ENCODE results near the gene MINDY4. TPM values are rescaled to one million over a fixed set of nuclear protein-coding genes. Genes with fewer than 3 reads are reported as not detected.

The MINDY4 gene
- total and polyA plus RNA-seq, 10 of the 15 experiments (the other 5 are each of a cell fraction or from before 2014, with no cell fraction given) = 0.10 to 0.90 (median 0.40) TPM

- peaks cover 0 to 6% of the 10 kb centered on the region in 2 experiments; a peak in 3 of 4 replicates for H3K27me3 ChIP-seq (replicated peaks in 1 of 2; ENCODE audit: control insufficient read depth in 2 of 2, insufficient read depth in 2 of 2, low read length in 1 of 2)
- no peaks in the 10 kb centered on the region for H3K9me3 ChIP-seq (replicated peaks; ENCODE audit: control insufficient read depth, insufficient read depth, low read length)
- POLR2A ChIA-PET = no interaction called here
- H4K20me1 ChIP-seq (ENCODE audit: control insufficient read depth, insufficient read depth) = no peaks in the 10 kb centered on the region
- no peaks in the 10 kb centered on the region for H3K4me1 ChIP-seq (ENCODE audit: control insufficient read depth, insufficient read depth, low read length)
- DNase-seq (ENCODE audit: low read depth, low spot score) (no peak), FAIRE-seq (no peak), ATAC-seq (no peak)
- no peak overlapping the region for H2AFZ ChIP-seq (ENCODE audit: control insufficient read depth, low read depth, low read length)
- H3K4me3 ChIP-seq = no peak overlapping the region
- intact Hi-C loops (cut with micrococcal nuclease; ENCODE audit: unreplicated experiment) = no loop called here
- CTCF ChIA-PET = interaction anchor here (1.4 to 2.3 kb wide), 2 partner anchors 50 to 58 kb away, joined by 3 to 8 read pairs; no protein-coding TSS in a partner anchor
- in situ Hi-C loops (cut with MboI) = no loop called here
- SMC1A ChIA-PET (ENCODE audit: uncharacterized antibody, unreplicated experiment) = no interaction called here
- no peak overlapping the region for H3K9ac ChIP-seq (ENCODE audit: control insufficient read depth, insufficient read depth, low read length)
- BruUV-seq (replicated peaks) = no TSS peak
- no peaks in the 10 kb centered on the region for H3K36me3 ChIP-seq (ENCODE audit: control insufficient read depth in 2 of 2, insufficient read depth in 2 of 2, low read length in 1 of 2)
- no peaks in the 10 kb centered on the region for H3K79me2 ChIP-seq (ENCODE audit: control insufficient read depth, insufficient read depth, low read length)
- H3K4me2 ChIP-seq (ENCODE audit: control insufficient read depth, insufficient read depth) = no peak overlapping the region
- 15% methylated on average over 6 of the region's 6 CpGs for WGBS (ENCODE audit: insufficient coverage, insufficient replicate concordance, low lambda C conversion rate, missing lambda C conversion rate)
- H3K27ac ChIP-seq (ENCODE audit: control insufficient read depth, insufficient read depth) = no peak overlapping the region
- RAD21 ChIA-PET (ENCODE audit: unreplicated experiment) = no interaction called here
- TF ChIP-seq MTA2 (IDR thresholded peaks at IDR 0.05; ENCODE audit: low read depth) (no peak), SUPT20H (IDR thresholded peaks at IDR 0.05; ENCODE audit: borderline replicate concordance, control insufficient read depth, low read depth, low read length) (no peak), ZZZ3 (IDR thresholded peaks at IDR 0.05; ENCODE audit: control insufficient read depth, insufficient read length, low read depth) (no peak)
Measured at GRCh38 chr7:30932562-30932961, 161.3 kb downstream of the MINDY4 start.

- H2AFZ ChIP-seq (ENCODE audit: control insufficient read depth, low read depth, low read length) = no peak overlapping the region
- 29% methylated on average over 26 of the region's 26 CpGs for WGBS (ENCODE audit: insufficient coverage, insufficient replicate concordance, low lambda C conversion rate, missing lambda C conversion rate)
- ChIA-PET POLR2A (no interaction called here), RAD21 (ENCODE audit: unreplicated experiment) (interaction anchor here (1.5 kb wide), 1 partner anchor 188 kb away, joined by 4 read pairs; no protein-coding TSS in a partner anchor), SMC1A (ENCODE audit: uncharacterized antibody, unreplicated experiment) (no interaction called here), CTCF (interaction anchor here (1.4 to 7.2 kb wide), 3 partner anchors 40 to 57 kb away, joined by 3 to 159 read pairs (median 8); no protein-coding TSS in a partner anchor)
- no peaks in the 10 kb centered on the region for H4K20me1 ChIP-seq (ENCODE audit: control insufficient read depth, insufficient read depth)
- H3K27ac ChIP-seq (ENCODE audit: control insufficient read depth, insufficient read depth) = no peak overlapping the region
- no peak for TF ChIP-seq E2F8 (IDR thresholded peaks at IDR 0.05; ENCODE audit: low read depth, partially characterized antibody)
- no peak for ATAC-seq
- H3K27me3 ChIP-seq (replicated peaks in 1 of 2; ENCODE audit: control insufficient read depth in 2 of 2, insufficient read depth in 2 of 2, low read length in 1 of 2) = peaks cover 0 to 6% of the 10 kb centered on the region in 2 experiments; a peak in 3 of 4 replicates
- no peak overlapping the region for H3K4me3 ChIP-seq
- H3K36me3 ChIP-seq (ENCODE audit: control insufficient read depth in 2 of 2, insufficient read depth in 2 of 2, low read length in 1 of 2) = no peaks in the 10 kb centered on the region
- no peak for DNase-seq (ENCODE audit: low read depth, low spot score)
- no peaks in the 10 kb centered on the region for H3K4me1 ChIP-seq (ENCODE audit: control insufficient read depth, insufficient read depth, low read length)
- no TSS peak for BruUV-seq (replicated peaks)
- no peak for FAIRE-seq
- no peaks in the 10 kb centered on the region for H3K79me2 ChIP-seq (ENCODE audit: control insufficient read depth, insufficient read depth, low read length)
- H3K9ac ChIP-seq (ENCODE audit: control insufficient read depth, insufficient read depth, low read length) = no peak overlapping the region
- H3K4me2 ChIP-seq (ENCODE audit: control insufficient read depth, insufficient read depth) = no peak overlapping the region
- intact Hi-C loops (cut with micrococcal nuclease; ENCODE audit: unreplicated experiment) = no loop called here
- in situ Hi-C loops (cut with MboI) = no loop called here
- H3K9me3 ChIP-seq (replicated peaks; ENCODE audit: control insufficient read depth, insufficient read depth, low read length) = no peaks in the 10 kb centered on the region
Measured at GRCh38 chr7:30933124-30933974, 162.1 kb downstream of the MINDY4 start.
